ENCODE data around the gene STX3. TPM values are rescaled to one million over a fixed set of nuclear protein-coding genes. Genes with fewer than 3 reads are reported as not detected.
"Not testable (repeated sequence)": the region's sequence is repeated elsewhere in the genome, so short reads cannot be mapped to it uniquely, and the experiment has no call there.

Gene STX3
- total and polyA plus RNA-seq, 2 donors = 11.9 to 14.2 TPM

DNA sequence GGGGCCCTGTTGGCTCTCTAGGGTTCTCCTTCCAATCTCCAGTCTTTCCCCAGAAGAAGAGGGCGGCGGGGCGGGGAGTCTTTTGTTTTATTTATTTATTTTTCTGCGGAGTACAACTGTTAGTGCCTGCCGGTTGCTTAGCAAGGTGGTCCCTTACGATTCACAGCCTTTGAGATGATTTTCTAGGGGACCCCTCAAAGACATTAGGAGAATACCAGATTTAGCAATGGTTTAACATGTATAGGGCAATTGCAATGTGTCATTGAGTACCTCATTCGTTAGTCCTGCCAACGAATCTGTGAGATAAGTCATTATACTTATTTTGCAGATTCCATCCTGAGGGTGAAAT is 55.7 kb downstream of the STX3 start:
- 12% methylated on average over 8 of the region's 8 CpGs for WGBS
- Histone ChIP-seq H3K27ac (ENCODE audit: low read depth) (peak overlapping the region; percentile 60), H3K4me1 (ENCODE audit: insufficient read depth) (no peaks in the 10 kb centered on the region), H3K4me3 (ENCODE audit: low read depth, low read length) (peak overlapping the region; percentile 87), H3K36me3 (ENCODE audit: insufficient read depth) (peaks cover 5% of the 10 kb centered on the region)
- DNase-seq (ENCODE audit: extremely low spot score) = no peak

- H3K4me1 ChIP-seq (ENCODE audit: insufficient read depth) = no peaks in the 10 kb centered on the region
- H3K27ac ChIP-seq (ENCODE audit: low read depth) = no peak overlapping the region
- 90% methylated on average over 2 of the region's 2 CpGs for WGBS
- no peak overlapping the region for H3K4me3 ChIP-seq (ENCODE audit: low read depth, low read length)
- no peak for DNase-seq (ENCODE audit: extremely low spot score)
- no peaks in the 10 kb centered on the region for H3K36me3 ChIP-seq (ENCODE audit: insufficient read depth)
Measured at GRCh38 chr11:59812220-59812619, 57.0 kb downstream of the STX3 start.

- no peak overlapping the region for H3K4me3 ChIP-seq (ENCODE audit: low read depth, low read length)
- no peak overlapping the region for H3K27ac ChIP-seq (ENCODE audit: low read depth)
- no peaks in the 10 kb centered on the region for H3K36me3 ChIP-seq (ENCODE audit: insufficient read depth)
- 87% methylated on average over 1 of the region's 1 CpG for WGBS
- H3K4me1 ChIP-seq (ENCODE audit: insufficient read depth) = no peaks in the 10 kb centered on the region
- no peak for DNase-seq (ENCODE audit: extremely low spot score)
Measured at GRCh38 chr11:59813364-59813763, 58.2 kb downstream of the STX3 start.

GRCh38 chr11:59814021-59814420 is 58.8 kb downstream of the STX3 start:
- Histone ChIP-seq H3K4me1 (ENCODE audit: insufficient read depth) (no peaks in the 10 kb centered on the region), H3K36me3 (ENCODE audit: insufficient read depth) (no peaks in the 10 kb centered on the region), H3K27ac (ENCODE audit: low read depth) (no peak overlapping the region), H3K4me3 (ENCODE audit: low read depth, low read length) (no peak overlapping the region)
- WGBS = 55% methylated on average over 1 of the region's 1 CpG
- no peak for DNase-seq (ENCODE audit: extremely low spot score)

DNA sequence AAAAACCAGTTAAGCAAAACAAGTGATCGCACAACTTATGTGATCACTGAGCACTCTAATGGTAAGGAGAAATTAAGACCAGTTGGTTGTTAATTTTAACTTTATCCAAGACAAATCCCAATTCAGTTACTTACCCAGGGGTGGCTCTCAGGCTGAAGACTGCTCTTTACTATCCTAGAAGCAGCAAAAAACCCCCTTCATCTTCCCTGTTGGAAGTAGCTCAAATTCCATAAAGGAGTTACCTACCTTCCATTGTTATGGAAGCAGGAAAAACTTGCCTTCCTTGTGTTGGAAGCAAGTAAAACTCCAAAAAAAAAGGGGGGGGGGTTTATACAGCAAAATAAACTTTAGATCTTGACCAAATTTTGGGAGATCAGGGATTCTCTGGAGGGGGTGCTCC is 60.6 kb downstream of the STX3 start:
- Histone ChIP-seq H3K4me1 (ENCODE audit: insufficient read depth) (no peaks in the 10 kb centered on the region), H3K27ac (ENCODE audit: low read depth) (no peak overlapping the region)
- DNase-seq (ENCODE audit: extremely low spot score) = no peak

DNA sequence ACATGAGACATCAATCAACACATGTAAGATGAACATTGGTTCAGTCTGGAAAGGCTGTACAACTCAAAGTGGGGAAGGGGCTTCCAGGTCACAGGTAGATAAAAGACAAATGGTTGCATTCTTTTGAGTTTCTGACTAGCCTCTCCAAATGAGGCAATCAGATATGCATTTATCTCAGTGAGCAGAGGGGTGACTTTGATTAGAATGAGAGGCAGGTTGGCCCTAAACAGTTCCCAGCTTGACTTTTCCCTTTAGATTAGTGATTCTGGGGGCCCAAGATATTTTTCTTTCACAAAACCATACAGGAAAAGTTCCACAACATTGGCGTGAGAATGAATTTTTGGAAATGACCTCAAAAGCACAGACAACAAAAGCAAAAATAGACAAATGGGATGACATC is 61.3 kb downstream of the STX3 start:
- not testable (repeated sequence) for H3K27ac ChIP-seq (ENCODE audit: low read depth); DNase-seq (ENCODE audit: extremely low spot score); H3K36me3 ChIP-seq (ENCODE audit: insufficient read depth); H3K4me1 ChIP-seq (ENCODE audit: insufficient read depth); H3K4me3 ChIP-seq (ENCODE audit: low read depth, low read length)
- 79% methylated on average over 1 of the region's 1 CpG for WGBS

More for the DNA sequence above, 60.6 kb downstream of the STX3 start:
- no peak overlapping the region for H3K4me3 ChIP-seq (ENCODE audit: low read depth, low read length)
- WGBS = 75% methylated on average over 1 of the region's 1 CpG
- H3K36me3 ChIP-seq (ENCODE audit: insufficient read depth) = no peaks in the 10 kb centered on the region

GRCh38 chr11:59818572-59818971 is 63.4 kb downstream of the STX3 start:
- 60% methylated on average over 4 of the region's 4 CpGs for WGBS
- Histone ChIP-seq H3K4me1 (ENCODE audit: insufficient read depth) (no peaks in the 10 kb centered on the region), H3K36me3 (ENCODE audit: insufficient read depth) (no peaks in the 10 kb centered on the region), H3K27ac (ENCODE audit: low read depth) (no peak overlapping the region), H3K4me3 (ENCODE audit: low read depth, low read length) (no peak overlapping the region)
- no peak for DNase-seq (ENCODE audit: extremely low spot score)

- WGBS = 5% methylated on average over 9 of the region's 9 CpGs
- no peak for DNase-seq (ENCODE audit: extremely low spot score)
- Histone ChIP-seq H3K27ac (ENCODE audit: low read depth) (no peak overlapping the region), H3K4me1 (ENCODE audit: insufficient read depth) (no peaks in the 10 kb centered on the region), H3K4me3 (ENCODE audit: low read depth, low read length) (no peak overlapping the region), H3K36me3 (ENCODE audit: insufficient read depth) (no peaks in the 10 kb centered on the region)
Measured at GRCh38 chr11:59822989-59823566, 67.9 kb downstream of the STX3 start.

DNA sequence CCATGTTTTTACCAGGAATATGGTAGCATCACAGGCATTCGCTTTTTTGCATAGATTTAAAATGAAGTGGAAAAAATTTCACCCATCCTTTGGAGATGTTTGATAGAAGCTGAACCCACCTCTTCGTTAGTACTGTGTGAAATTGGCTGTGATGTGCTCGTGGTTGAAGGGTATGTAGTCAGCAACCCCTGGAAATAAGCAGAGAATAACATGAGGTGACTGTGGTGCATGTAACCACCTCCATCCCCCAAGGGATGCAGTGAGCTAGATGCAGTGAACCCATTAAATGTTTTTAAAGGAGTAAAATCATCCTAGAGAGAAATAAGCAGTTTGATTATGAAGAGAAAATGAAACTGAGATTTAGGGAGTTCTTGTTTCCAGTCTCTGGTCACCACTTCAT is 74.2 kb downstream of the STX3 start:
- Histone ChIP-seq H3K4me1 (ENCODE audit: insufficient read depth) (no peaks in the 10 kb centered on the region), H3K36me3 (ENCODE audit: insufficient read depth) (no peaks in the 10 kb centered on the region)
- 74% methylated on average over 3 of the region's 3 CpGs for WGBS

GRCh38 chr11:59833602-59834001 is 78.4 kb downstream of the STX3 start:
- DNase-seq (ENCODE audit: extremely low spot score) = no peak
- Histone ChIP-seq H3K4me3 (ENCODE audit: low read depth, low read length) (no peak overlapping the region), H3K27ac (ENCODE audit: low read depth) (no peak overlapping the region), H3K36me3 (ENCODE audit: insufficient read depth) (no peaks in the 10 kb centered on the region), H3K4me1 (ENCODE audit: insufficient read depth) (no peaks in the 10 kb centered on the region)
- WGBS = 85% methylated on average over 2 of the region's 2 CpGs

More for the DNA sequence above, 74.2 kb downstream of the STX3 start:
- Histone ChIP-seq H3K27ac (ENCODE audit: low read depth) (no peak overlapping the region), H3K4me3 (ENCODE audit: low read depth, low read length) (no peak overlapping the region)
- no peak for DNase-seq (ENCODE audit: extremely low spot score)

DNA sequence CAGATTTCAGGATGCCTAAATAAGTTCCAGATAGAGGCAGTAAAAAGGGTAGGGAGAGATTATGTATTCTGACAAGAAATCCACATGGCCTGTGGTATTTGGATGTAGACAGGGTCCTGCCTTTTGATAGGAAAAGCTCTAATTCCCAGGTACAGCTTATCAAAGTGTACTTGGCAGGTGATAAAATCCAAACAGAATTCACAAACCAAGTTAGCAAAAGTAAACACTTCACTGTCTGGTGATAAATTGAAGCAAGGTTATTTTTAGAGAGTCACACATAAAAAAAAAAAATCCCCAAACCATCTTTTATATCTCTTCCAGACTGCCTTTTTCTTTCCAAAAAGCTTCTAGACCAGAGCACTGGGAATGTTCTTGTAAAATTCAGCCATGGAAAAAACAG is 84.4 kb downstream of the STX3 start:
- H3K4me1 ChIP-seq (ENCODE audit: insufficient read depth) = no peaks in the 10 kb centered on the region
- H3K36me3 ChIP-seq (ENCODE audit: insufficient read depth) = no peaks in the 10 kb centered on the region
- H3K4me3 ChIP-seq (ENCODE audit: low read depth, low read length) = no peak overlapping the region
- DNase-seq (ENCODE audit: extremely low spot score) = no peak
- no peak overlapping the region for H3K27ac ChIP-seq (ENCODE audit: low read depth)

GRCh38 chr11:59841514-59841913 is 86.3 kb downstream of the STX3 start:
- Histone ChIP-seq H3K27ac (ENCODE audit: low read depth) (no peak overlapping the region), H3K4me3 (ENCODE audit: low read depth, low read length) (no peak overlapping the region), H3K4me1 (ENCODE audit: insufficient read depth) (no peaks in the 10 kb centered on the region), H3K36me3 (ENCODE audit: insufficient read depth) (no peaks in the 10 kb centered on the region)
- WGBS = 90% methylated on average over 2 of the region's 2 CpGs
- no peak for DNase-seq (ENCODE audit: extremely low spot score)

GRCh38 chr11:59842316-59842715 is 87.1 kb downstream of the STX3 start:
- Histone ChIP-seq H3K4me3 (ENCODE audit: low read depth, low read length) (no peak overlapping the region), H3K4me1 (ENCODE audit: insufficient read depth) (no peaks in the 10 kb centered on the region), H3K27ac (ENCODE audit: low read depth) (no peak overlapping the region), H3K36me3 (ENCODE audit: insufficient read depth) (no peaks in the 10 kb centered on the region)
- 75% methylated on average over 12 of the region's 12 CpGs for WGBS
- no peak for DNase-seq (ENCODE audit: extremely low spot score)

GRCh38 chr11:59845399-59845798 is 90.2 kb downstream of the STX3 start, which contains the start of gene CBLIF:
TSS of gene CBLIF (minus strand) at chr11:59845499. CDS start at chr11:59845453, 46 bp downstream.
- no peak within 1 kb of the TSS for H3K27ac ChIP-seq (ENCODE audit: low read depth)
- 84% methylated on average over 4 of the region's 4 CpGs for WGBS
- no peak for DNase-seq (ENCODE audit: extremely low spot score)
- no peaks in the 10 kb centered on the region for H3K4me1 ChIP-seq (ENCODE audit: insufficient read depth)
- H3K4me3 ChIP-seq (ENCODE audit: low read depth, low read length) = no peak within 1 kb of the TSS
- no peaks in the 10 kb centered on the region for H3K36me3 ChIP-seq (ENCODE audit: insufficient read depth)

DNA sequence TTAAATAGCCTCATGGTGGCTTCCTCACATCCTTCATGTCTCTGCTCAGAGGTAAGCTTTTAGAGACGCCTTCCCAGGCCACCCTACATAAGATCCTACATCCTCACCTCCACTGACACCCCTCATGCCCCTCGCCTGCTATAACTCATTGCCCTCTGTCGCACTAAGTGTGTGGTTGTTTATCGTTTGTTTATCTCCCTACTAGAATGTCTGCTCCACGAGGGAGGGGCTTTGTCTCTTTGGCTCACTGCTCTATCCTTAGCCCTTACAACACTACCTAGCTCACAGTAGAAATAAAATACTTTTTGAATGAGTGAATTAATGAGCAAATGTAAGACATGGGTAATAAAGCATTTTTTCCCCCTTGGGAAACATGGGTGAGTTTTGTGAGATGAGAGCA is 91.4 kb downstream of the STX3 start:
- Histone ChIP-seq H3K4me1 (ENCODE audit: insufficient read depth) (no peaks in the 10 kb centered on the region), H3K27ac (ENCODE audit: low read depth) (no peak overlapping the region), H3K4me3 (ENCODE audit: low read depth, low read length) (no peak overlapping the region), H3K36me3 (ENCODE audit: insufficient read depth) (no peaks in the 10 kb centered on the region)
- DNase-seq (ENCODE audit: extremely low spot score) = no peak
- 55% methylated on average over 5 of the region's 5 CpGs for WGBS

All from urinary bladder (tissue), 4 donors.